RWPE2 (cell line): ENCODE results near the gene MAN1A1.

ENCODE experiments used
- ATAC-seq: fragments of 200-7000 bp; cut with Tn5 transposase; 3 replicates; pipeline ENCODE4 v1.9.1; 2021; ENCODE audit warnings: low read depth
- DNase-seq: peaks from one replicate; pipeline ENCODE4 v3.0.0-alpha.2; 2020; ENCODE audit warnings: low spot score
- H3K27ac ChIP-seq: fragments of 450-650 bp; 2 replicates; pipeline ENCODE4 v1.5.1; 2017; ENCODE audit warnings: mild to moderate bottlenecking; ENCODE audit not compliant: poor library complexity, severe bottlenecking
- H3K27me3 ChIP-seq: fragments of 250-450 bp; sonication (Bioruptor Pico); 2 replicates; pipeline ENCODE4 v1.5.1; 2021; ENCODE audit warnings: mild to moderate bottlenecking, moderate library complexity; ENCODE audit not compliant: insufficient read depth, poor library complexity, severe bottlenecking
- H3K36me3 ChIP-seq: fragments of 250-450 bp; sonication (Bioruptor Pico); 2 replicates; pipeline ENCODE4 v1.5.1; 2020; ENCODE audit warnings: low read depth, mild to moderate bottlenecking, moderate library complexity
- H3K4me1 ChIP-seq: fragments of 250-450 bp; sonication (Bioruptor Pico); 2 replicates; pipeline ENCODE4 v1.5.1; 2021; ENCODE audit warnings: mild to moderate bottlenecking, moderate library complexity; ENCODE audit not compliant: insufficient read depth, poor library complexity, severe bottlenecking
- H3K4me3 ChIP-seq: fragments of 250-450 bp; sonication (Bioruptor Pico); 2 replicates; pipeline ENCODE4 v1.5.1; 2021; ENCODE audit warnings: mild to moderate bottlenecking, moderate library complexity; ENCODE audit not compliant: severe bottlenecking
- H3K9me3 ChIP-seq: fragments of 250-450 bp; sonication (Bioruptor Pico); 2 replicates; pipeline ENCODE4 v1.5.1; 2021; ENCODE audit warnings: mild to moderate bottlenecking, moderate library complexity; ENCODE audit not compliant: severe bottlenecking
- CTCF ChIP-seq: fragments of 450-650 bp; IDR thresholded peaks from one replicate; pipeline ENCODE4 v1.5.1; 2017; ENCODE audit warnings: mild to moderate bottlenecking, moderate library complexity; ENCODE audit not compliant: poor library complexity, severe bottlenecking

Gene MAN1A1

DNA sequence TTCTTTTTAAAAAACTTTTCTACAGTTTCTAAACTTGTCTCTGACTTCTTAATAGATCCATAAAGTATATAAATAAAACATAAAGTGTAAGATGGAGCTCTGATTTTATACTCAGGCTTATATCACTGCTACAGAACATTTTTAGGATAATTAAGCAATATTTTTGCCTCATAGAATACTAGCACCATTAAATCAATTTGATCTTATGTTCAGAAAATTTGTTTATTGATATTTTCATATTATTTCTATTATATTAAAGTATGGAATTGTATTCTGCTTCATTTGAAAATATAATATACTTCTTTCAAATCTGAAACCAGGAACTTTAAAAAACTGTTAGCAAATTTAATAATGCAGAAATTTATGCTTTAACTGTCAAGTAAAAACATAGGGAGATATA lies 106.5 kb downstream of the MAN1A1 start:
- no peak overlapping the region for H3K4me3 ChIP-seq
- H3K27me3 ChIP-seq = no peaks in the 10 kb centered on the region
- DNase-seq (no peak), ATAC-seq (no peak)
- no peak for TF ChIP-seq CTCF
- no peaks in the 10 kb centered on the region for H3K9me3 ChIP-seq
- H3K36me3 ChIP-seq = no peaks in the 10 kb centered on the region
- H3K27ac ChIP-seq = no peak overlapping the region
- no peaks in the 10 kb centered on the region for H3K4me1 ChIP-seq

DNA sequence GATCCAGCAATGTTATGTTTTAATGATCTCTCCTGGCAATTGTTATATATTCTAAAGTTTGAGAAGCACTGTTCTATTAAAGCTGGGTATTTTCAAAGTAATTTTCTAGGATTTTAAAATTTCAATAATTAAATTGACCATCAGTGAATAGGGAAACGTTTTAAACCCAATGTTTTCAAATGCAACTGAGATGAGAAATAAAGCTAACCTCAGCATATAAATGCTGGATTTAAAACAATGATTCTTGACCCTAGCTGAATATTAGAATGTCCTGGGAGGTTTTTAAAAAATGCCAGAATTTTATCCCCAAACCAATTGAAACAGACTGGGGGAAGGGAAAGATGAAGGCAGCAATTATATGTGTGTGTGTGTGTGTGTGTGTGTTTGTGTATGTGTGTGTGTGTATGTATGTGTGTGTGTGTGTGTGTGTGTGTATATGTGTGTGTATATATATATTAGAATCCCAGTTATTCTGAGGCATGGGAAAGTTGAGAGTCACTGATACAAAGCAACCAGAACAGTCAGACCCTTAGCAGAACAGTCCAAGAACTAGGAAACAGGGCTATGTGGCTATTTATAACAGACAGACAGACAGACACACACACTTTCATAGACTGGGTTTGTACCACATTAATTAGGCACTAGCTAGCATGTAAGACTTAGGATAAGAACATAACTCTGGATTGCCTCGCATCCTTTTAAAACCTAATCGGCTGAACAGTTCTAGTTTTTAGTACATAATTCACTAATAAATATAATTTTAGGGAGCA lies 107.8 kb downstream of the MAN1A1 start:
- DNase-seq (no peak), ATAC-seq (no peak)
- Histone ChIP-seq H3K36me3 (no peaks in the 10 kb centered on the region), H3K4me3 (no peak overlapping the region), H3K27me3 (no peaks in the 10 kb centered on the region), H3K27ac (no peak overlapping the region), H3K4me1 (no peaks in the 10 kb centered on the region), H3K9me3 (no peaks in the 10 kb centered on the region)
- no peak for TF ChIP-seq CTCF

GRCh38 chr6:119241111-119241465 lies 108.5 kb downstream of the MAN1A1 start:
- DNase-seq (no peak), ATAC-seq (no peak)
- Histone ChIP-seq H3K27ac (no peak overlapping the region), H3K4me1 (no peaks in the 10 kb centered on the region), H3K9me3 (no peaks in the 10 kb centered on the region), H3K4me3 (no peak overlapping the region), H3K36me3 (no peaks in the 10 kb centered on the region), H3K27me3 (no peaks in the 10 kb centered on the region)
- no peak for TF ChIP-seq CTCF

DNA sequence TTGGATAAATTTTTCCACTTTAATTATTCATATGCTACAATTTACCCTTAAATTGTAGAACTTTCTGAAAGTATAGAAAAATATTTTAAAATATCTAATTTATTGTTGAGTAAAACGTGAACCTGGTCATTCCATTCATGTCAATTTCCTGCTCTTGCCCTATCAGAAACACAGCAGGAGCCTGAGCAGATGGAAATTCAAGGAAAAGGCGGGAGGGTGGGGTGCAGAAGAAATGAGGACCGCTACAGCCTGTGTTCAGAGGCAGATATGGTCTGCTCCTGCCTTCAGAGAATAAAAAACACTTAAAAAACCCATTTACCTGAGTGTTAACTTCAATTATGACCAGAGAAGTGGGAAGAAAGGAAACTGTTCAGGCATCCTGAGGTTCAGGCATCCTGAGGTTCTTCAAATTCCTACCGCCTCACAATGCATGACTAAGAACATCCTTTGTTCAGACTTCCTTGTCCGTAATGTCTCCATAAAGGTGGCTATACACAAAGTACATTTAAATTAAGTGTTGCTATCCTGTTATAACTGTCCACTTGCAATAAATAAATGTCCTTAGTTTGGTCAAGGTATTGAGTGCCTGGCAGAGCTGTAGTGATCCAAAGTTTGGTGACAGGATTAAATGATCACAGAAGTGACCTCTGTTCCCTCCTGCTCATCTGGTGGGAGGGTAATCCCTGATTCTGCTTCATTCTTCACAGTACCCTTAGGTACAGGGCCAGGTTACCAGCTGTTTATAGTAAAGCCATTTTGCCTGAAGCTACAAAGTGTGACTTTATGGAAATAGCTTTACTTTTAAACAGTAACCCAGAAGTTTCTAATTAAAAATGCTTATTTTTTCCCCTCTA lies 109.1 kb downstream of the MAN1A1 start:
- H3K9me3 ChIP-seq = no peaks in the 10 kb centered on the region
- TF ChIP-seq CTCF = no peak
- no peak overlapping the region for H3K4me3 ChIP-seq
- H3K36me3 ChIP-seq = no peaks in the 10 kb centered on the region
- peak; percentile 53; the same call in 2 of the 3 replicates for ATAC-seq
- no peak for DNase-seq
- no peaks in the 10 kb centered on the region for H3K27me3 ChIP-seq
- H3K27ac ChIP-seq = no peak overlapping the region
- H3K4me1 ChIP-seq = no peaks in the 10 kb centered on the region
